ENCODE results near the gene LHX2.

Gene LHX2

DNA sequence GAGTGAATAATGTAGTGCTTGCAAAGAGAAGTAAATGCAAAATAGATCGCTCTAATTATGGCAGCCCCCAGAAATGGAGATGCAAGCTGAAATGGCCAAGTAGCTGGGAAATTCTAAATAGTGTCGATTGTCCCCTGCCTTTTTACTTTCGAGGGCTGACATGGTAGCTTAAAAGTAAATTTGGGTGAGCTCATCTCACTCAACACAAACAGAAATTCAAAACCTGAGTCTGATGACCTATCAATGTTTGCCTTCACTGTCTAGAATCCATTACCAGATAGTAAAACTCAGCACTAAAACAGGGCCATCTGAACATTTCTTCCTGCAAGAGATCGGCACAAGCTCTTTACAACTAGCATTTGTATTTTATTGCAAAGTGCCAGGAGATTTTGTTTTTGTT, 7.0 kb upstream of the LHX2 start:
- Mint-ChIP-seq H3K4me1 (ENCODE audit: low read depth) (peaks cover 9% of the 10 kb centered on the region), H3K9me3 (no peaks in the 10 kb centered on the region)

DNA sequence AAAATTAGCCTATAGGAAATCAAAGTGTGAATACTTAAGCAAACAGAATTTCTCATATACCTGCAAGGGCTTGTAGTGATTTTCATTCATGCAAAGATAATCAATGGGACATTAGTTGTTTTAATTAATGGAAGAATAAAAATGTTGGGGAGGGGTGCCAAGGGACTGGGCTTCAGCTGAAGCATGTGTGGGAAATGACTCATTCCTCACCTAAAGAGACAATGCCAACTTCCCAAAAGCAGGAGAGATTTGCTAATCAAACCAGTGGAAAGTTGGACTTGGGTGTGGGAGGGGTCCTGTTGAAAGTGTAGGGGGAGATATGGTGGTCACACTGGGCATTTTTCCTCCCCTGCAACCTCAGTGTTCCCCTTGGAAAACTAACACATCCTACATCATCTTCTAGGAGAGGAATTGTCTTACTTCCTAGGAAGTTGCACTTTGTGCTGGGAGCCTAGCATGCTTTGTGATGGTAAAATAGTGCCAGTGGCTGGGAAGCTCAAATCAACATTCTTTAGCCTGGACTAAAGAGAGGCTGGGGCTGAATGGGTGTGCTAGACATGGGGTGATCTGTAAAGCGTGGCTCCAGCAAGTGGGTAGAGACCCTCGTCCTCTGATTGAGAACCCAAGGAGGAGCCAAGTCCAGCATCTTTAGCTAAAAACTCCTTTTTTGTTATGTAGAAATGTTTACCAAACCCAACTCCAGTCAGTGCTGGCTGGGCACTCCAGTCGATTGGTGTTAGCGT, 6.4 kb upstream of the LHX2 start:
- no peaks in the 10 kb centered on the region for H3K36me3 Mint-ChIP-seq (ENCODE audit: low read depth)
- H3K27me3 Mint-ChIP-seq (ENCODE audit: low read depth): peaks cover 95% of the 10 kb centered on the region
- H3K4me1 Mint-ChIP-seq (ENCODE audit: low read depth): peaks cover 9% of the 10 kb centered on the region
- H3K9me3 Mint-ChIP-seq: no peaks in the 10 kb centered on the region
- H3K27ac Mint-ChIP-seq: no peak overlapping the region
- H3K4me3 Mint-ChIP-seq: no peak overlapping the region
- DNase-seq (ENCODE audit: low spot score): no peak

More for the DNA sequence above, 7.0 kb upstream of the LHX2 start:
- Mint-ChIP-seq H3K36me3 (ENCODE audit: low read depth) (no peaks in the 10 kb centered on the region), H3K4me3 (no peak overlapping the region), H3K27me3 (ENCODE audit: low read depth) (peaks cover 89% of the 10 kb centered on the region), H3K27ac (no peak overlapping the region)
- DNase-seq (ENCODE audit: low spot score): no peak

DNA sequence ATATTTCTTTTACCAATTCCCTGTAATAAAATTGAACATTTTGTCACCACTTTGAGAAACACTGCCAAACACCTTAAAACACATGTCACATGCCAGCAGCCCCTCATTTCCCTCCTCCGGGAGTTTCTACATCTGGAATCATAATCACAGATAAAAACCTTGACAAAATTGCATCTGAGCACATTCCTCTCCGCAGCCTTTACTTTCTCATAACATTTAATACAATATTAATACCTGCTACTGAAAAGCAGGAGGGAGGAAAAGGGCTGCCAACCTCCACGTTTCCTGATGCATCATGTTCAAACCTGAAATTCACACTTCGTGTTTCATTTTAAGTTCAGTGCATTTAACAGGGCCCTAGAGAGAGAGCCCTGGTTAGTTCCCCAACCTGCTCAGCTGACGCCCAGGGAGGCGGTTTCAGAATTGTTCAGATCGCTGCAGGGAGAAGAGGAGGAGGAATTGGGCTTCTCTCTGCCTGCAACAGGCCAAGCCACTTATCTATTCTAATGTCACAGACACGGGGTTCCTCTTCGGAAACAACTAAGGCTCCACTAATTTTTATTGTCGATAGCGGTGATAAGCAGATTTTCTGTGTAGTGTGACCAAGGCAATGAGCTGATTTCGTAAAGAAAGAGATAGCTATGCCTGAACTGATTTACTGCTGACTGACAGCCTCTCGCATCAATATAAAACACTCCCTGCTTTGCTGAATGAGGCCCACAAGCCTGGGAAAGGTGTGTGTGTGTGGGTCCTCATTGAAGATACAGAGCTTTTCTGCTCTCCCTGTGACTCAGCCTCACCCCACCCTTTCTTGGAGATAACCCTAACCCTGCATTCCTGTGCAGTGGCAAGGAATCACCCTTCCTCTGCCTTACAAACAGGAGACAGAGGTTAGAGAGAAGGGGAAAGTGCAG, 4.9 kb upstream of the LHX2 start:
- H3K9me3 Mint-ChIP-seq: no peaks in the 10 kb centered on the region
- peaks cover 5% of the 10 kb centered on the region for H3K4me1 Mint-ChIP-seq (ENCODE audit: low read depth)
- no peak overlapping the region for H3K4me3 Mint-ChIP-seq
- H3K36me3 Mint-ChIP-seq (ENCODE audit: low read depth): no peaks in the 10 kb centered on the region
- peaks cover 86% of the 10 kb centered on the region for H3K27me3 Mint-ChIP-seq (ENCODE audit: low read depth)
- no peak for DNase-seq (ENCODE audit: low spot score)
- H3K27ac Mint-ChIP-seq: no peak overlapping the region

DNA sequence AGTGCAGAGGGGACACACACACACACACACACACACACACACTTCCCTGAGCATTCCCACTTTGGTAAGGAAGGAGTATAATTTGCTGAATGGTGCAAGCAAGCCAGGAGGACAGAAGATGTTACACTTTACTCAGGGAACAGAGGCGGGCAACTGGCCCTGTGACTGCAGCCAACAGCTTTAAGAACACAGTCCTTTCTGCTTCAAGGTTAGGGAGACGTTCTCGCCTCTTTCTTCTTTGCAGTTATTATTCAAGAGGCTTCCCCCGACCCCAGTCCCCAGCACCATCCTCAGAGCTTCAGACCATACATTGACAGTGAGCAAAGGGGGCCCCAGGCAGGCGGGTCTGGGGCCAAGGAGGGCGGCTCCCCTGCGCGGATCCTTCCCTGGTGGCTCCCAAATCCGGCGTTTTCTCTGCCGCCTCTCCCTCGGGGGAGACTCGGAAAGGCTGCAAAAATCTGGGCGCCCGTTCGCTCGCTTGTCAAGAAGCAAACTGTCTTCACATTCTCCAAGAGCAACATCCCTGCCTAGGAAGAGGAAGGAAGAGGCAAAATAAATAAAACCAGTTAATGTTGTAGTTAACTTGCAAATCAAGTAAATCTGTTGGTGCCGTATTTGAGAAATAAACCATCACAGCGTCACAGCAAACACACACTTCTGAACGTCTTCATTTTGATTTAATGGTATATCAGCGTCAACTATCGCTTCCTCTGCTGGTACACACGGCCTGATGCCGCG, 3.8 kb upstream of the LHX2 start:
- Mint-ChIP-seq H3K9me3 (no peaks in the 10 kb centered on the region), H3K27ac (peak overlapping the region; percentile 67), H3K4me3 (no peak overlapping the region), H3K27me3 (ENCODE audit: low read depth) (peaks cover 77% of the 10 kb centered on the region), H3K4me1 (ENCODE audit: low read depth) (peaks cover 5% of the 10 kb centered on the region), H3K36me3 (ENCODE audit: low read depth) (no peaks in the 10 kb centered on the region)
- DNase-seq (ENCODE audit: low spot score): no peak

DNA sequence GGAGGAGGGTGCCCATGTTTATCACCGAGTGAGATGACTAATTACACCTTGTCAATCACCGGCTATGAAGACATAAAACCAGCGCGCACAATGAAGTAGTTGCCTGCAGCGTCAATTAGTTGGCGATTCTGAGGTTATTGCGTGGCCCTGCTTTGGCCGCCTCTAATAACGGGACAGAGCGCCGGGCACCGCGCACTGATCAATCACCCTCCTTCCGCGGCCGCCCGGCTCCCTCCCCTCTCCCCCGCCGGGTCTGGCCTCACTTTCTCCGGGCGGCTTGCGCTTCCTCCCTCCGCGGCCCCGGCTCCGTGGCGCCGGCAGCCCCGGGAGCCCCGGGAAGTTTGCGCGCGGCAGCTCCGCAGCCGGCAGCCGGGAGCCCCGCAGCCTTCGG, 3.3 kb upstream of the LHX2 start:
- Mint-ChIP-seq H3K27me3 (ENCODE audit: low read depth) (peaks cover 77% of the 10 kb centered on the region), H3K27ac (peak overlapping the region; percentile 67), H3K4me3 (no peak overlapping the region), H3K9me3 (no peaks in the 10 kb centered on the region), H3K36me3 (ENCODE audit: low read depth) (peaks cover 1% of the 10 kb centered on the region), H3K4me1 (ENCODE audit: low read depth) (peaks cover 5% of the 10 kb centered on the region)
- DNase-seq (ENCODE audit: low spot score): no peak

DNA sequence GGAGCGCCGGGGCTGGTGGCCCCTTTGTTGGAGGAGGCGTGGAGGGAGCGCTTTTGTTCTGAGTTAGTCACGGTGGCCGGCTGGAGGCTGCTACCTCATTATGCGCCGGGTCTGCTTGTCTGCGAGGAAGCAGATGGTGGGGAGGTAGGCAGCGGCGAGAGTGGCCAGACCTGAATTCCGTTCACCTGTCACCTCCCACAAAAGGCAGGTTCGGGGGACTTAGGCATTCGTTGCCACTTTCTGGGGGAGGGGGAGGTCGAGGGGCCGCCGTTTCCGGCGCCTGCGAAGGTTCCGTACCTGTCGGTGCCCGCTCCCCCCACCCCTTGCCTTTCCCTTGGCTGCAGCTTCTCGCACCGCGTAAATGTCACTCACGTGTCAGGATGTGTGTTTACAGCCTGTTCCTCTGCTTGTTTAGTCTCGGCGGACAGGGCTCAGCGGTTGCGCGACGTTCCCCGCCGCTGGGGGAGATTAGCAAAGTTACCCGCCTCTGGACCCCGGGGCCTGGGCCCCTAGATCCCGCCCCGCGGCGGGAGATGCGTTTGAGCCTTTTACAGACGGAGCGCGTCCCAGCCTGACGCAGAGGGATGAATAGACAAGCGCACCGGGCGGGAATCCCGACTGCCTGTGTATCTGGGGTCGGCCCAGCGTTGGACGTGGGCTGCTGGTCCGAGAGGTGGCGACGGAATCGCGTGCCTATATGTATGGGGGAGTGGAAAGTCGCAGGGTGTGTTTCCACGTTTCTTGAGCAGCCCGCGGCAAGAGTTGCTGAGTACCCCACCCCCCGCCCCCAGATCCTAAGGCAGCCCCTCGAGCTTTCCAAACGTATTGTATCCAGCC, 2.7 kb upstream of the LHX2 start:
- DNase-seq (ENCODE audit: low spot score): no peak
- Mint-ChIP-seq H3K4me3 (no peak overlapping the region), H3K27me3 (ENCODE audit: low read depth) (peaks cover 75% of the 10 kb centered on the region), H3K4me1 (ENCODE audit: low read depth) (peaks cover 2% of the 10 kb centered on the region), H3K36me3 (ENCODE audit: low read depth) (peaks cover 1% of the 10 kb centered on the region), H3K27ac (no peak overlapping the region), H3K9me3 (no peaks in the 10 kb centered on the region)

DNA sequence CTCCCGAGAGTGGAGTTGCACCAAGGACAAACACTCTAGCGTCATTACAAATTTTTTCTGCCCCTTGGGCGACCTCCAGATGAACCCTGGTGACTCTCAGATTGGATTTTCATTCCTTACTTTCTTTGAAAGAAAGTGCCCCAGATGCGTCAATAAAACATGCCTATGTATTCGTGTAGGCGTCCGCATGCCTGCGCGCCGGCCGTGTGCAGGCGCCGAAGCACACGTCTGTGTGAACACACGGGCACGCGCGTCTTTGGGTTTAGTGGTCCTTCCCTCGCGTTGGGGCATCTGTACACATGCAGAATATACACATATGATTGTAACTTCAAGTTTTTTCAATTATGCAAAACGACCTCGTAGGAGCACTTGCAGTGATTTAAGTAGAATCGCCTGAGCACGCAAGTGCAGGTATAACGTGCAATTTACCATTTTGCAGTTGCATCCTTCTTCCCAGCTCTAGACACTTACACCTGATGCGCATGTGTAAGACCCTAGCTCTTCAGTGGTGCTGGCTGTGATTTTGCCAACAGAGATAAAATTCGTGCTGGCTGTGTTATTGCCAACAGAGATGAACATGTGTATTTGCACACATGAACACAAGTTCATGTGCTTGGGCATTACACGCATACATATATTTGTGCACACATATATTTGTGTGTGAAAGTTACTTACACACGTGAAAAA, 1.9 kb upstream of the LHX2 start:
- no peaks in the 10 kb centered on the region for H3K4me1 Mint-ChIP-seq (ENCODE audit: low read depth)
- H3K4me3 Mint-ChIP-seq: no peak overlapping the region
- peaks cover 75% of the 10 kb centered on the region for H3K27me3 Mint-ChIP-seq (ENCODE audit: low read depth)
- H3K27ac Mint-ChIP-seq: peak overlapping the region; percentile 53
- peaks cover 1% of the 10 kb centered on the region for H3K36me3 Mint-ChIP-seq (ENCODE audit: low read depth)
- DNase-seq (ENCODE audit: low spot score): no peak
- H3K9me3 Mint-ChIP-seq: no peaks in the 10 kb centered on the region

- H3K4me3 Mint-ChIP-seq: no peak overlapping the region
- H3K4me1 Mint-ChIP-seq (ENCODE audit: low read depth): no peaks in the 10 kb centered on the region
- peaks cover 1% of the 10 kb centered on the region for H3K36me3 Mint-ChIP-seq (ENCODE audit: low read depth)
- H3K9me3 Mint-ChIP-seq: no peaks in the 10 kb centered on the region
- no peak for DNase-seq (ENCODE audit: low spot score)
- H3K27me3 Mint-ChIP-seq (ENCODE audit: low read depth): peaks cover 73% of the 10 kb centered on the region
- no peak overlapping the region for H3K27ac Mint-ChIP-seq
These were observed 1.3 kb upstream of the LHX2 start for GRCh38 chr9:124010303-124010664.

DNA sequence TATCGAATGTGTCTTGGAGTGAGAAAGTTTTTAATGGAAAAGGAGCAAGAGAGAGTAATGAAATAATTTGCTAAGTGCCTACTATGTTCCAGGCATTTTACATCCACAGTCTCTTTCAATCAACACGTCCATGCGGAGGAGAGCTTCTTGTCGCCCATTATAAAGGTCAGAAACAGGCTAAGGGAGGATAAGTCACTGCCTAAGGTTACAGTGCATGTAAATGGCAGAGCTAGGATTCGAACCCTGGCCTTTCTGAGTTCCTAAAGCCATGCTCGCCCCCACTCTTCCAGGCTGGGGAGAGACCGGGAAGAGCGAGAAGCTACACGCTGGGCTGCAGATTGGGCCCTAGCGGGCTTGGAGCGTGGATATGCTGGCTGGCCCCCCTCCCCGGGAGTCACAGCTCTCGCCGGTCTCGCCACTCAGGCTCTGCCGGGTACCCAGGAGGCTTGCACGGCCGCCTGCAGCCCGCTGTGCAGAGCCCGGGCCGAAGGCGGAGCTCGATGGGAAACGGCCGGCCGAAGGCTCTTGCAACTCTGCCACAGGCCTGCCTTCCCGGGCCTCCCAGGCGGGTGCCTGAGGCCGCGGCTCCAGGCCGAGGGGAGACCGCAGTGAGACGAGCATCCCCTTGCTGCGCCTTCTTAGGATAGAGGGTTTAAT, 775 bp upstream of the LHX2 start:
- Mint-ChIP-seq H3K27ac (no peak overlapping the region), H3K9me3 (no peaks in the 10 kb centered on the region), H3K4me1 (ENCODE audit: low read depth) (no peaks in the 10 kb centered on the region), H3K4me3 (no peak overlapping the region), H3K27me3 (ENCODE audit: low read depth) (peaks cover 73% of the 10 kb centered on the region), H3K36me3 (ENCODE audit: low read depth) (peaks cover 1% of the 10 kb centered on the region)
- DNase-seq (ENCODE audit: low spot score): no peak

DNA sequence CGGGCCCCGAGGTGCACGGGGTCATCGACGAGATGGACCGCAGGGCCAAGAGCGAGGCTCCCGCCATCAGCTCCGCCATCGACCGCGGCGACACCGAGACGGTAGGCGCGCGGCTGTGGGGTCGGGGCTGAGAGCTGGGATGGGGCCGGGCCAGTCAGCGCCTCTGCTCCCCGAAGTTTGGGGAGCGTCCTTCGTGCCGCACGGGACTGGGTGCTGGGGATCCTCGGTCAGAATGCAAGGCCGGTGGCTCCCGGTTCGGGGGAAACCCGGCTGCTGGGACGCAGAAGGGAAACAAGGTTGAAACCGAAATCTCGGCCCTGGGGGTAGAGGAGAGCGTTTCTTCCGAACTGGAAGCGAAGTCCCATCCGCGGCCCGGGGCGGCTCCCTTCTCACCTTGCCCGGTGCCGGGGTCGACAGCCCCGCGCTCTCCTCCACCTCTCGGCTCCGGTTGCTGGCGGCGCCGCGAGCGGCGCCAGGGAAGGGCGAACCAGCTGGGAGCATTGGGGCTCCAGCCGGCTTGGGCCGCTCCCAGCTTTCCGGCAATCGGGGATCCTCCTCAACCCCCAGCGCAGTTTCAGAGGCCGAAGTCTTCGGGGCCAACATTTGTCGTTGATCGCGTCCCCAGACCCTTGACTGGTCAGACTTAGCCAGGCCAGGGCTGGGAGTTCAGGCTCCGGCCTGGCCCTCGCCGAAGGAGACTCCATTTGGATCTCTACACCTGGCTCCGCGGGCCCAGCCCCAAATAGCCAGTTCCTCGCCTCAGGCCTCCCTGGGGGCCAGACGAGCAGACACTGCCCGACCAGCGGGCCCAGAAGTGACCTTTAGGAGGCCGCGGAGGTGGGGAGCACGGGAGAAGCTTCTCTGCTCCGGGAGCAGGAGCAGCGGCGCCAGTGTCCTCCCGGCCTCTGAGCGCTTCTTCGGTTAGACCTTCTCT, 1.1 kb downstream of the LHX2 start:
- Mint-ChIP-seq H3K9me3 (no peaks in the 10 kb centered on the region), H3K4me3 (no peak overlapping the region), H3K36me3 (ENCODE audit: low read depth) (peaks cover 1% of the 10 kb centered on the region), H3K4me1 (ENCODE audit: low read depth) (peaks cover 2% of the 10 kb centered on the region), H3K27me3 (ENCODE audit: low read depth) (peaks cover 69% of the 10 kb centered on the region), H3K27ac (no peak overlapping the region)
- DNase-seq (ENCODE audit: low spot score): no peak

DNA sequence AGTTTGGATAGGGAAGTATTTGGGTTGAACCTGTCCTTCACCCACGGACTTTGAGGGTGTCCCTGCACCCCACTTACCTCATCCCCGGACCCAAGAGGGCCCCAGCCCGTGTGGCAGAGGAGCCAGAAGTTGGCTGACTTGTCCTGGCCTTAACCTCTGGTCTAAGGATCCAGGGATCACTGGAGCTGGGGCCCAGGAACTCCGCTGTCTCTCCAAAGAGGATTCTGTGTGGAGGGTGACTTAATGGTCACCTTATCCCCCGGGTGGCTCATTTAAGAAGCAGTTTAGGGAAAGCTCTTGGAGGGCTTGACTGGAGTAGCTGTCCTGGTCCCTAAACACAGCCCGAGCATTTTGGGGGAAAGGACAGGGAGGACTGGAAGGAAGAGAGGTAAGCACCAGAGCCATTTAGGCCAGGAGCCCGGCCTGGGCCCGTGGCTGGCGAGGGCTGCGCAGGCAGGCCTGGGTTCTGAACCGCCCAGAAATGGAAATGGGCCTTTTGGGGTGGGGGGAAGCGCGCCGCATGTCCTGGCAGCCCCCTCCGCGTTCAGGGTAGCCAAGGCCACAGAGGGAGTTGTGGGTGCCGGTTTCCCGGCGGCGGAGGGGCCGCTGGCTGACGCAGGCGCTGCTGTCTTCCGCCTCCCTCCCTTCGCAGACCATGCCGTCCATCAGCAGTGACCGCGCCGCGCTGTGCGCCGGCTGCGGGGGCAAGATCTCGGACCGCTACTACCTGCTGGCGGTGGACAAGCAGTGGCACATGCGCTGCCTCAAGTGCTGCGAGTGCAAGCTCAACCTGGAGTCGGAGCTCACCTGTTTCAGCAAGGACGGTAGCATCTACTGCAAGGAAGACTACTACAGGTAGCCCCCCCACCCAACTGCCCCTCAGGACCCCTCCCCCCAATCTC, 2.0 kb downstream of the LHX2 start:
- H3K9me3 Mint-ChIP-seq: no peaks in the 10 kb centered on the region
- peaks cover 2% of the 10 kb centered on the region for H3K4me1 Mint-ChIP-seq (ENCODE audit: low read depth)
- no peak for DNase-seq (ENCODE audit: low spot score)
- H3K4me3 Mint-ChIP-seq: no peak overlapping the region
- peaks cover 64% of the 10 kb centered on the region for H3K27me3 Mint-ChIP-seq (ENCODE audit: low read depth)
- H3K27ac Mint-ChIP-seq: peak overlapping the region; percentile 57
- peaks cover 1% of the 10 kb centered on the region for H3K36me3 Mint-ChIP-seq (ENCODE audit: low read depth)

All from T-helper 2 cell treated with Interferon-gamma antibody and Interleukin-4, amounts not matched to agents 5 μg/mL and 100 μg/mL, for 36 hours (primary cell).